Suprapubic skin (tissue), 4 donors: Measurements from ENCODE around the gene GPR63. TPM values are rescaled to one million over a fixed set of nuclear protein-coding genes. Genes with fewer than 3 reads are reported as not detected.

Experiments
- DNase-seq, 2 donors: peaks; one replicate each; pipeline ENCODE4 v3.0.0-alpha.2; 2019; ENCODE audit warnings: low spot score in 2 of 2
- H3K27ac ChIP-seq: fragments of 200-600 bp; sonication (generic); one replicate; pipeline ENCODE4 v1.5.1; 2019
- H3K27me3 ChIP-seq: fragments of 200-600 bp; sonication (generic); one replicate; pipeline ENCODE4 v1.5.1; 2019
- H3K36me3 ChIP-seq: fragments of 200-600 bp; sonication (generic); one replicate; pipeline ENCODE4 v1.5.1; 2019
- H3K4me1 ChIP-seq: fragments of 200-600 bp; sonication (generic); one replicate; pipeline ENCODE4 v1.5.1; 2019
- H3K4me3 ChIP-seq: fragments of 200-600 bp; sonication (generic); one replicate; pipeline ENCODE4 v1.5.1; 2019; ENCODE audit warnings: mild to moderate bottlenecking
- H3K9me3 ChIP-seq: fragments of 200-600 bp; sonication (generic); one replicate; pipeline ENCODE4 v1.5.1; 2019
- CTCF ChIP-seq, 2 donors: fragments of 200-600 bp in 1 of 2; fragments of 450-650 bp in 1 of 2; sonication (generic) in 1 of 2; IDR thresholded peaks; one replicate each; pipeline ENCODE4 v1.5.1; 2016 to 2019; ENCODE audit warnings: antibody characterized with exemption in 2 of 2, mild to moderate bottlenecking in 1 of 2, moderate library complexity in 1 of 2
- EP300 ChIP-seq: sonication (generic); formaldehyde crosslinking; IDR thresholded peaks from one replicate; pipeline ENCODE4 v1.6.1; 2017; ENCODE audit warnings: antibody characterized with exemption
- POLR2A ChIP-seq, 2 donors: fragments of 450-650 bp; IDR thresholded peaks; one replicate each; pipeline ENCODE4 v1.6.1; 2017; ENCODE audit warnings: antibody characterized with exemption in 2 of 2, mild to moderate bottlenecking in 2 of 2, moderate library complexity in 2 of 2
- POLR2AphosphoS5 ChIP-seq, 3 donors: sonication (generic); formaldehyde crosslinking; IDR thresholded peaks; one replicate each; pipeline ENCODE4 v1.6.1; 2017; ENCODE audit warnings: antibody characterized with exemption in 3 of 3
- WGBS: methylation state at CpG from one replicate; pipeline ENCODE4 v1.1.5; 2018; 5-methylcytosine and 5-hydroxymethylcytosine counted together
- total RNA-seq, 4 donors: library from RNA; depleted of rRNA; stranded (reverse); fragments of >200 nt; gene quantifications; one replicate each; pipeline ENCODE4 v1.1.0, GENCODE V29; 2016

The GPR63 gene
- total RNA-seq, 4 donors from 2014 or later = 0.23 to 0.89 (median 0.67) TPM

DNA sequence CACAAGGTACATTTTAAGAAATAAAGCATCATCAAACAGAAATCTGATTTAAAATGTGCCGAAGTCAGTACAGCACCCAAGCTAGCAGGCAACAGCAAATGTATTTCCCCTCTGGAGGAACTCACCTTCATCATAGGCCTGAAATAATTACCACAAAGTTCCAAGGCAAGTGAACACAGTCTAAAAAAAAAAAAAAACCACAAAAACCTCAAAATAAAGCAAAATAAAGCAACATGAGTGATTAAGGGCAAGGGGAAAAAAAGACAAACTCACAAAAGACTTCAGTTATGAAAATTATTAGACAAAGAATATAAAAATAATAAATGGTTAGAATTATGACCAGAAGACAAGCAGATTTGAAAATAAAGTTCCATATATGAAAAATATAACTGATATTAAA lies 10.4 kb downstream of the GPR63 start:
- no peak for DNase-seq
- H3K36me3 ChIP-seq = no peaks in the 10 kb centered on the region
- TF ChIP-seq EP300 = no peak
- no peak for TF ChIP-seq CTCF (IDR thresholded peaks at IDR 0.05)
- TF ChIP-seq POLR2A (IDR thresholded peaks at IDR 0.05) = no peak
- TF ChIP-seq POLR2AphosphoS5 (IDR thresholded peaks at IDR 0.05) = no peak
- H3K27me3 ChIP-seq = no peaks in the 10 kb centered on the region
- 96% methylated on average over 1 of the region's 1 CpG for WGBS
- no peak overlapping the region for H3K27ac ChIP-seq
- H3K4me3 ChIP-seq = no peak overlapping the region
- no peaks in the 10 kb centered on the region for H3K4me1 ChIP-seq
- H3K9me3 ChIP-seq = no peaks in the 10 kb centered on the region

GRCh38 chr6:96823743-96824142 lies 13.5 kb downstream of the GPR63 start:
- no peak for TF ChIP-seq POLR2A (IDR thresholded peaks at IDR 0.05)
- no peak for TF ChIP-seq POLR2AphosphoS5 (IDR thresholded peaks at IDR 0.05)
- no peak for TF ChIP-seq CTCF (IDR thresholded peaks at IDR 0.05)
- TF ChIP-seq EP300 = no peak
- Histone ChIP-seq H3K27ac (no peak overlapping the region), H3K9me3 (no peaks in the 10 kb centered on the region), H3K27me3 (no peaks in the 10 kb centered on the region), H3K36me3 (no peaks in the 10 kb centered on the region), H3K4me1 (no peaks in the 10 kb centered on the region), H3K4me3 (no peak overlapping the region)
- DNase-seq = no peak
- WGBS = 74% methylated on average over 2 of the region's 2 CpGs

DNA sequence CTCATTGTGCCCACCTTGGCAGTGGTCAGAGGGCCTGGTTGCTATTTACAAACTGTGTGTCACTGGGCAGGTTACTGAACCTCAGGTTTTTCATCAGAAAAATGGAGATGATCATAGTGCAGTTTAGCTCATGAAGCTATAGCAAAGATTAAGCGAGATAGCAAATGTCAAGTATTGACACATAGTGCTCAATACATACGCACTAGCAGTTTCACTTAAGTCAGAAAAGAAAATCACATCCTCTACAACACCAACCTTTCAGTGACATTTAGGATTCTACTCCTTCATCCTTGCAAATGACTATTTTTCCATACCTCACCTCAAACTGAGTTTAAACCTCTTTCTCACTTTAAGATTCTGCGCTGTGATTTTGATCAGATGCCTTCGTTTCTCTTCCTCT lies 16.2 kb downstream of the GPR63 start:
- Histone ChIP-seq H3K4me1 (no peaks in the 10 kb centered on the region), H3K27ac (no peak overlapping the region), H3K36me3 (no peaks in the 10 kb centered on the region), H3K4me3 (no peak overlapping the region), H3K9me3 (no peaks in the 10 kb centered on the region), H3K27me3 (no peaks in the 10 kb centered on the region)
- no peak for TF ChIP-seq EP300
- no peak for TF ChIP-seq POLR2AphosphoS5 (IDR thresholded peaks at IDR 0.05)
- TF ChIP-seq POLR2A (IDR thresholded peaks at IDR 0.05) = no peak
- TF ChIP-seq CTCF (IDR thresholded peaks at IDR 0.05) = no peak
- DNase-seq = no peak
- 86% methylated on average over 4 of the region's 4 CpGs for WGBS

DNA sequence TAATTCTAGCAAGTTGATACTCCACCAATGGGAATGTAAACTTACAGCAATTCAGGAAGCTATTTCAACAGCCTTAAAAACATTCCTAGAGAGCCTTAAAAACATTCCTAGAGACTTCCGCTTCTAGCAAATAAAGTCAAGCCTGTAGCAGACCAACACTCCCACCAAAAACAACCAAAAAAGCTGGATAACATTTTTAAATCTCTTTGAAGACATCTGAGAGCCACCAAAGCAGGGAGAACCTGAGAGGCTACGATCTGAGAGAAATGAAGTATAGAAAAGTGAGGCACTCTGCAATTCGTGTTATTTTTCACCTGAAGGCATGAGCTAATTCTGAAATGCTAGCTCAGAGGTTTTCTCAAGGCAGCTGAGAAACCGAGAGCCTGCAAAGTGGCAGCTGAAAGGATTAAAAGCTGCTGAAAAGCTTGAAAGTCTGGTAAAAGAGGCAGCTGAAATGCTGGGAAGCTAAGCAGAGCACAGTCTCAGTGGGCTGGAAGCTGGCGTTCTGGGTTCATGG lies 20.9 kb downstream of the GPR63 start:
- Histone ChIP-seq H3K4me1 (no peaks in the 10 kb centered on the region), H3K4me3 (no peak overlapping the region), H3K9me3 (no peaks in the 10 kb centered on the region), H3K27ac (no peak overlapping the region), H3K36me3 (no peaks in the 10 kb centered on the region), H3K27me3 (no peaks in the 10 kb centered on the region)
- no peak for TF ChIP-seq CTCF (IDR thresholded peaks at IDR 0.05)
- TF ChIP-seq POLR2AphosphoS5 (IDR thresholded peaks at IDR 0.05) = no peak
- TF ChIP-seq POLR2A (IDR thresholded peaks at IDR 0.05) = no peak
- TF ChIP-seq EP300 = no peak
- no peak for DNase-seq
- 43% methylated on average over 5 of the region's 5 CpGs for WGBS

- no peak for DNase-seq
- 97% methylated on average over 1 of the region's 1 CpG for WGBS
- no peak overlapping the region for H3K27ac ChIP-seq
- no peaks in the 10 kb centered on the region for H3K9me3 ChIP-seq
- H3K36me3 ChIP-seq = no peaks in the 10 kb centered on the region
- no peak overlapping the region for H3K4me3 ChIP-seq
- TF ChIP-seq EP300 (no peak), POLR2A (IDR thresholded peaks at IDR 0.05) (no peak), POLR2AphosphoS5 (IDR thresholded peaks at IDR 0.05) (no peak), CTCF (IDR thresholded peaks at IDR 0.05) (no peak)
- H3K4me1 ChIP-seq = no peaks in the 10 kb centered on the region
- H3K27me3 ChIP-seq = no peaks in the 10 kb centered on the region
These were observed 22.7 kb downstream of the GPR63 start for GRCh38 chr6:96814625-96815024.
